Endometrial microvascular endothelial cells (primary cell): Measurements from ENCODE around the gene MPND. TPM values are rescaled to one million over a fixed set of nuclear protein-coding genes. Genes with fewer than 3 reads are reported as not detected.
"Not testable (repeated sequence)": the region's sequence is repeated elsewhere in the genome, so short reads cannot be mapped to it uniquely, and the experiment has no call there.

Source experiments
- in situ Hi-C: cut with HindIII; loops from 2 replicates; pipeline ENCODE4 v1.10.0; 2017; ENCODE audit warnings: low sequenced_read_pairs, low pct_unique_long_range_greater_than_20kb; ENCODE audit errors: inconsistent ontology term
- total RNA-seq: library from RNA; depleted of rRNA; stranded (reverse); fragments of >200 nt; gene quantifications from one replicate; pipeline ENCODE4 v1.2.3, GENCODE V29; 2015; ENCODE audit errors: inconsistent ontology term

Gene MPND
- total RNA-seq, 1 donor from 2014 or later: 3.5 TPM

DNA sequence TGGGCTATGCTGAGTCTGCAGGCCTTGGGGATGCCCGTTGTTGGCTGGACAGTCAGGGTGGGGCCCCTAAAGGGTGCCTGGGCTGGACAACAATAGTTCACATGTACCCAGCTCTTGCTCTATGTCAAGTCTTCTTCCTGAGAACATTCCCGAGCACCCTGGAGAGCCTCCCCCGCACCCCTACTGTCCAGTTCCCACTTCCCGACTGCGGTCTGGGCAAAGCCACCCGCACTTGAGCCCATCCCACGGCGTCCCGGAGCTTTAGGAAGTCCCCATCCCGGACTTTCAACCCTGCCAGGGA lies 1.1 kb upstream of the MPND start:
- in situ Hi-C loops: no loop called here

DNA sequence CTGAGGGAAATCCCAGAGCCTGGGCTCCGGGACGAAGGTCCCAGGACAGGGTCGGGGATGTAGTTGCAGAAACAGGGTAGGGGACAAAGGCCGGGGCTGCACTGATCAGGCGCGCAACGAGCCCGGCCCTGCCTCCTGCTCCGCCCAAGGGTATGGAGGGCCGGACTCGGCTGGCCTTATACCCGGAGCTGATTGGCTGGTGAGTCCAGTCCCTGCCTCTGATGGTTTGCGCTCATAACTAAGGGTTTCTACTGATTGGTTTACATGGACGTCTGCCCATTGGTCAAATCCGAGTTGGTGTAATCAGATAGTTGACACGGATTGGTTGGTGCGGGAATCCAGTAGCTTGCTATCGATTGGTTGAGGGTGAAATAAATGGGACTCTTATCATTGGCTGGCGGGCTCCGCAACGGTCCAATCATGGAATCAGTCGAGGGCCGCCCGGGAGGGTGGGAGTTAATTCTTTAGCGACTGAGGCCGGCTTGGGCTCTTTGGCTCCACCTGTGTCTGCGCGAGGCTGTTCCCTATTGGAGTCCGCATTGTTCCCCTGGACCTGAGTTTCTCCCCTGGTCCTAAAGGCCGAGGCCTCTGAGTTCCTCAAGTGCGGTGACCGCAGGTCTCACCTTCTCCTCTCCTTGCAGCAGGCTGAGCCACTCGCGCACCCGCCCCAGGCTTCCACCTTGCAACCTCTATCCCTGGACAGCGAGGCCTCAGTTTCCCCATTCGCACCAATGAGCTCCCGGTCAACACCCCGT lies 570 bp upstream of the MPND start:
- in situ Hi-C loops: no loop called here

DNA sequence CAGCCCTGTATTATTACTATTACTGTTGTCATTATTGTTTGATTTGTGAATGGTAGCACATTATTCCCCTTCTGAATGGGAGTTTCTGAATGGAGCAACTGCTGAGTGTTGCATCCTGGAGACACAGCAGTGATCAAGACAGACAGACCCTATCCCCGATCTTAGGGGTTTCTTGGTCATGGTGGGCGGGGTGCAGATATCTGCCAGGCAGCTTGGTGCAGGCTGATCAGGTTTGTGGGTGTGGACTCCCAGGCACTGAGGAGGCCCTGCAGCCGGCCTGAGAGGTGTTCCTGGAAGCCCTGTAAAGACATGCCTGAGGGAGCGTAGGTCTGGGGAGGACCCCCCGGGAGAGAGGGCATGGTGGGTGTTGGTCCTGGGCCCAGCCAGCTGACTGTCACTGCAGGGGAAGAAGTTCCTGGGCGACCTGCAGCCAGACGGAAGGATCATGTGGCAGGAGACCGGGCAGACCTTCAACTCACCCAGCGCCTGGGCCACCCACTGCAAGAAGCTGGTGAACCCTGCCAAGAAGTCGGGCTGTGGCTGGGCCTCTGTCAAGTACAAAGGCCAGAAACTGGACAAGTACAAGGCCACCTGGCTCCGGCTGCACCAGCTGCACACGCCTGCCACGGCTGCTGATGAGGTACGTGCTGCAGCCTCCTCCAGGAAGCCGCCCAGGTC lies 2.1 kb downstream of the MPND start:
- in situ Hi-C loops: no loop called here

DNA sequence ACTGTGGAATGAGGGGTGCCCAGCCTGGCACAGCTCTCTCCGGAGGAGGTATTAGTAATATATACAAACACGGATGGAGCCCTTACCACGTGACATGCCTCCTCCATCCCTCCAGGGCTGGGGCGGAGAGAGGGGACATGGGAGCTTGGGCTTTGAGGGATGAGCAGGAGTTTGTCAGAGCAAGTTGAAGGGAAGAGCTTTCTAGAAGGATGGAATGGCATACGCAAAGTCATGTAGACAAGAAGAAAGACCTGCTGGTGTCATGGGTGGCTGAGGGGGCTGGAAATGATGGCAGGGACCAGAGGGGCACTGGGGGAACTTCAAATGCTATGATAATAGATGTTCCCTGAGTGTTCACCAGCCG lies 2.6 kb downstream of the MPND start:
- in situ Hi-C loops: no loop called here

DNA sequence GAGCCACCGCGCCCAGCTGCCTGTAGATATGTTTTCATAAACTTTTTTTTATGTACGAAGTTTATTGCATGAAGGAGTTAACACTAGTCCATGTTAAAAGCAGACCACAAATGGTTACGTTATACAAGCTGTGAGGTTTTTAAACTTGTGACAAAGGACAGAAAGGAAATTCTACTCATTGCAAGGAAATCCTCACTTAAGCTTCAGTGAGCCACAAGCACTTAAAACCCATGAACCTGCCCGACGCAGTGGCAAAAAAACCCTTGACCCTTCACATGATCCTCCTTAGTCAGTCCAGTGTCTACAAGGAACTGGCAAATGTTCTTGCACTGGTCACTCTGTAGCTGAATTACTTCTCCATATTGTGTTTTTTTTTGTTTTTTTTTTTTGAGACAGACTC lies 4.2 kb downstream of the MPND start:
- in situ Hi-C loops: no loop called here

DNA sequence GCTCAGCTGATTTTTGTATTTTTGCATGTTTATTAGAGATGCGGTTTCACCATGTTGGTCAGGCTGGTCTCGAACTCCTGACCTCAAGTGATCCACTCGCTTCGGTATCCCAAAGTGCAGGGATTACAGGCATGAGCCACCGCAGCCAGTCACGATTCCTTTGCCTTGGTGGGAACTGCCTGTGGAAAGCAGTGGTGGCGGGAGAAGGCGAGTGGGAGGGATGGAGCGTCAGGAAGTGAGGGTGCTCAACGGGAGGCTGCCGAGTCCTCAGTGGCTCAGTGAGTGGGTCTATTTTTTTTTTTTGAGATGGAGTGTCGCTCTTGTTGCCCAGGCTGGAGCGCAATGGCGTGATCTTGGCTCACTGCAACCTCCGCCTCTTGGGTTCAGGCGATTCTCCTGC lies 5.9 kb downstream of the MPND start:
- in situ Hi-C loops: not testable (repeated sequence)

DNA sequence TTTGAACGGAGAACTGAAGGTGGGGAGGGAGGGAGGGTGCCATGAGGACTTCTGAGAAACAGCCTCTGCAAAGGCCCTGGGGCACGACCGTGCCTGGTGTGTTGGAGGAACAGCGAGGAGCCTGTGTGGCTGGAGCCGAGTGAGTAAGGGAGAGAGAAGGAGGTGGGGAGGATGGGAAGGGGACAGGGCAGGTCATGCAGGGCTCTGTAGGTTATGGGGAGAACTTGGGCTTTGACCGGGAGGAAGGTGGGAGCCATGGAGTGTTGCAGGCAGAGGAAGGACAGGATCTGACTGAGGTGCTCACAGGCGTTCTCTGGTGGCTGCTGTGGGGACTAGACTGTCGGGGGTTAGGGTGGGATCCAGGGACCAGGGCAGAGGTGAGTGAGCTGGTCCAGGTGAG lies 6.7 kb downstream of the MPND start:
- in situ Hi-C loops: no loop called here

DNA sequence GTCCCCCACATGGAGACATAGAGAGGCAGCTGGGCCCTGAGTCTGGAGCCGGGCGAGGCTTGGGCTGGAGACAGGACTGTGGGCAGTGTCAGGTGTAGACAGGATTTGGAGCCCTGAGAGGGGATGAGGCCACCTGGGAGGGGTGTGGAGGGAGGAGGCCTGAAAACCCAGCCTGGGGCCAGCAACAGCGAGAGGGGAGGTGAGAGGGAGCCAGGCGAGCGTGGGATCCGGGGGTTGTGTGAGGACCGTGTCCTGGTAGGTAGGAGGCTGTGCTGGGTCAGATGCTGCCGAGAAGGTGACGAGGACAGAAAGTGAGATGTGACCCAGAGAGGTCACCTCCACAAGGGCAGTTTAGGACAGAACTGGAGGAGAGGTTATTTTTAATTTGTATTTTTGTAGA lies 7.4 kb downstream of the MPND start:
- in situ Hi-C loops: no loop called here

DNA sequence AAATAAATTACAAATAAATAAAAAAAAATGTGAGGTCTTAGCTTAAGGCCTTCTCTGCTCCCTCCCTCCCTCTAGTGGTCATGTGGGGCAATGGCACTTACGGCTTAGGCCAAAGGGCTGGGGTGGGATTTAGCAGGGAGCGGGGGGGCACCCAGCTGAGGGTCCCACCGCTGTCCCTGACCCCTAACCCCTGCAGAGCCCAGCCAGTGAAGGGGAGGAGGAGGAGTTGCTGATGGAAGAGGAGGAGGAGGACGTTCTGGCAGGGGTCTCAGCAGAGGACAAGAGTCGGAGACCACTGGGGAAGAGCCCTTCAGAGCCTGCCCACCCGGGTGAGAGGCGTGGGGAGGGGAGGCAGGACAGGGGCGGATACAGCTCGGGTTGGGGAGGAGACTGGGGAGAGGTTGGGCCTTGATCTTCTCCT lies 9.3 kb downstream of the MPND start:
- in situ Hi-C loops: no loop called here

DNA sequence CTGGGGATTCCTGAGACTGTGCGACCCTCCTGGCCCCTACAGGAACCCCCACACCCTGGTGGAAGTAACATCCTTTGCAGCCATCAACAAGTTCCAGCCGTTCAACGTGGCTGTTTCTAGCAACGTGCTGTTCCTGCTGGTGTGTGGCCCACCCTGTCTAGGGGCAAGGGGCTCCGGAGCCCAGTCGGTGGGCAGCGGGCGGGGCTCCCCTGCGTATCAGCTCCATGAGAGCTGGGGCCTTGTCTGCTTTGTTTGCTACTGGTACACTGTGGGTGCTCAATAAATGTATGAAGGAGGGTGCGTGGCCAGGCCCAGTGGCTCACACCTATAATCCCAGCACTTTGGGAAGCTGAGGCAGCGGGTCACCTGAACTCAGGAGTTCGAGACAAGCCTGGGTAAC lies 10.9 kb downstream of the MPND start:
- in situ Hi-C loops: no loop called here

DNA sequence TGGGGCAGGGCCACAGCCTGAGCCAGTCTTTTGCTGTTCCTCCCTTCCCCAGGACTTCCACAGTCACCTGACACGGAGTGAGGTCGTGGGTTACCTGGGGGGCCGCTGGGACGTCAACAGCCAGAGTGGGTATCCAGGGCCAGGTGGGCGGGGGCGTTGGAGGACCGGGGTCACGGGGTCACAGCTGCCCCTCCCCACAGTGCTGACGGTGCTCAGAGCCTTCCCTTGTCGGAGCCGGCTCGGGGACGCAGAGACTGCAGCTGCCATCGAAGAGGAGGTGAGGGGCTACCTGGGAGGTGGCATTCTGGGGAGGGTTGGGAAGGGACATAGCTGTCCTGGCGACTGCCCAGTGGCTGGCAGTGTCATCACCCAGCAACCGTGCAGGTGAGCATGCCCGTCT lies 11.5 kb downstream of the MPND start:
- in situ Hi-C loops: no loop called here

DNA sequence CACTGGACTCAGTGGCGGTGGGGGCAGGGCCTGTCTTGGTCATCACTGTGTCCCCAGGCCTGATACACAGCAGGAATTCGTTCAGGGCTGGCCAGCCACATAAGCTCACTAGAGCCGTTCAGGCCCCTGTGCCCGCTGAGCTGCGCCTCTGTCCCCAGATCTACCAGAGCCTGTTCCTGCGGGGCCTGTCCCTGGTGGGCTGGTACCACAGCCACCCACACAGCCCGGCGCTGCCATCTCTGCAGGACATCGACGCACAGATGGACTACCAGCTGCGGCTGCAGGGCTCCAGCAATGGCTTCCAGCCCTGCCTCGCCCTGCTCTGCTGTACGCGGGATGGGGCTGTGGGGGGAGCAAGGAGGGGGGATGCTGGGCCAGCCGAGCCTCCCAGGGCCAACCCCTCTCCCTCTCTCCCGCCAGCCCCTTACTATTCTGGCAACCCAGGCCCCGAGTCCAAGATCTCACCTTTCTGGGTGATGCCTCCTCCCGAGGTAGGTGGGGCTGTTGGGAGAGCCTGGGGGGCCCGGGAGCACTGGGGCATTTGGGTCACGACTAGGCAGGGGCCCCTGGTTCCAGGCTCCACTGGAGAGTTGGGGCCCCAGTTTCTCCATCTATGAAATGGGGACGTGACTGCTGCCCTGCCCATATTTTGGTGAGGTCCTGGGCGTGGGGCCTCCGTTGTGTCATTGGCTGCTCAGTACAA lies 13.9 kb downstream of the MPND start:
- in situ Hi-C loops: no loop called here

DNA sequence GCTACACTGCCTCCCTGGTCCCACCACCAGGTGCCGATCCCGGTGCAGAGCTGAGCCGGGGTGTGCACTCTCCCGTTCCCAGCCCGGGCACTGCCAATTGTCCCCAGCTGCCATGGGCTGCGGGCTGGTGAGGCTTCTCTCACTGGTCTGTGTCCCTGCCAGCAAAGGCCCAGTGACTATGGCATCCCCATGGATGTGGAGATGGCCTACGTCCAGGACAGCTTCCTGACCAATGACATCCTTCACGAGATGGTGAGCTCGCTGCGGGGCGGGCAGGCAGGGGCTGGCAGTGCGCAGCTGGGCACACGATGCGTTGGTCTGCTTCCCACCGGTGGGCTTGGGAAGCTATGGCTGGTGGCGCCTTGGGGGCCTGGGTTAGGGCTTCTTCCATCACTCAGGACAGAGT lies 14.6 kb downstream of the MPND start:
- in situ Hi-C loops: no loop called here

DNA sequence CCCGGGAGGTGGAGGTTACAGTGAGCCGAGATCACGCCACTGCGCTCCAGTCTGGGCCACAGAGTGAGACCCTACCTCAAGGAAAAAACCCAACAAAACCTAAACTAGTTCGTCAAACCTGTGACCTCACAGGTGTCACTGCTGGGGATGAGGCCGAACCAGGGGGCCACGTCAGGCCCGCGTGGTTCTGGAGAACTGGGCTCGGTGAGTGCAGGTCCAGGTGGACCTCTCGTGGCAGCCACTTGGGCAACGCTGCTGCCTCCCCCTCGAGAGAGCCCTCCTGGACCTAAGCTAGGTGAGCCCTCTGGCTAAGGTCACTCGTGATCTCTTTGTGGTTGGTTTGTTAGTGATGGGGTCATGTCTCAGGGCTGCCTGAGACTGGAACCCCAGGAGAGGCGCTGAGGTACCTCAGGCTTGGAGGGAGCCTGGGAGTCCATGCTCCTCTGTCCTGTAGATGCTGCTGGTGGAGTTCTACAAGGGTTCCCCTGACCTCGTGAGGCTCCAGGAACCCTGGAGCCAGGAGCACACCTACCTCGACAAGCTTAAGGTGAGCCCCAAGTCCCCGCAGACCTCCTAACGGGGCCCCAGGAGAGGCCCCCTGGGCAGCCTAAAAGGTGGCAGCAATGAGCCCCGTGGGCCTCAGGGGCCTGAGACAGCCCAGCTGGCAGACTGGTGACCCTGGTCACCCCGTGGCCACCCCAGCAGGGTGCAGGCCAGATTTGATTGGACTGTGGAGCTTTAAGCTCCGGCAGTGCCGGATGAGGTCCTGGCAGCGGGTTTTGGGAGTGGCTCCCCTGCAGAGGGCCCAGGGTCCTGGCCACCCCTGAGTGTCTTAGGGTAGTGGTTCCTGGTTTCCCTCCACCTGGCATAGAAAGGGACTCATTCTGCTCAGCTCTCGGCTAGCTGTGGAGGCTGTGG lies 15.6 kb downstream of the MPND start:
- in situ Hi-C loops: no loop called here

DNA sequence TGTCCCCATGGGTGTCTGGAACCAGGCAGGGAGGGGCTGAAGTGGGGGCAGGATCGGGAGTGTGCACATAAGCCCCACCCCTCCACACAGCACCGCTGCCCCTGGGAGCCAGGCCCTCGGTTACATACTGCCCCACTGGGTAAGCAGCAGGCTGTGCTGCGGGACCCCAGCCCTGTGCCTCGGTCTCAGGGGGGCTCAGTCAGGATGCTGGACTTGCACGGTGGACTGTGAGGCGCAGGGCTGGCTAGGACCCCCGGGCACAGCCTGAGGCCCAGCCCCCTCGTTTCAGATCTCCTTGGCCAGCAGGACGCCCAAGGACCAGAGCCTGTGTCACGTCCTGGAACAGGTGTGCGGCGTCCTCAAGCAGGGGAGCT lies 16.3 kb downstream of the MPND start:
- in situ Hi-C loops: no loop called here

DNA sequence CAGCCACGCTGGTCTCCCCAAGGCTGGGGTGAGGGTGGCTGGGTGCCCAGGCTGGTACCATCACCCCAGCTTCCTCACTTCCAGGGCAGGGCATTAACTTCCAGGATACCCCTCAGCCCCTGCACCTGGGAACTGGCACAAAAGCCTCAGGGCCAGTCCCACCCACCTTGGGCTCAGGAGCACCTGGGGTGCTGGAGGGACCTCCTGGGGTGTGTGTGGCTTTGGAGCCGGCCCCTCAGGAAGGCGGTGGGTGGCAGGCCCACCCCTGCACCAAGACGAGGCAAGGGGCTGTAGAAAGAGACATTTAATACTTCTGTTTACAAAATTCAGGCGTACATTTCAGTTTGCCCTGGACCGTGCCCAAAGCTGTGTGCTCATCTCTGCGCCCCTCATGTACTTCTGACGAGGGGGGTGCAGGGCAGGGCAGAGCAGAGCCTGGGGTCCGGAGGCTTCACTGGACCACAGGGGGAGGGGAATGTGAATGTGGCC lies 16.8 kb downstream of the MPND start:
- in situ Hi-C loops: no loop called here

DNA sequence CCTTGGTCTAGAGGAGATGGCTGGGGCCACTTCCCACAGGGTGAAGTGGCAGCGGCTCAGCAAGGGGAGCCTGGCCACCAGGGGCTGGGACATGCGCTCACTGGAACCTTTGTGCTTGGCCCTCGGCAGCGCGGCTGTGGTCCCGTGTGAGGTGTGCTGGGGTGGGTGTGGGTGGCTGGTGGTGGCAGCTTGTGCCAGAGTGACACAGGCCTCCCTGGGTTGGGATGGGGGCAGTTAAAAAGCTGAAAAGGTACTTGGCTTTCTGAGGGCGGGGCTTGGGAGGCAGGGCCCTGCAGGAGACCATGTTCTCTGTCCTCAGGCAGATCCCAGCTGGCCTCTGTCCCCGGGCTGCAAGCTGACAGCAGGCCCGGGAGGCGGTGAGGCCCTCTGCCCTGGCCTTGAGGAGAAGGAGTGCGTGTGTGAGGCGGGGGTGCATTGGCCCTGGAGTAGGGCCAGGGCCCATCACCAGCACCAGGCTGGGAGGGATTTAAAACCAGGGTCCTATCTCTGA lies 17.3 kb downstream of the MPND start:
- in situ Hi-C loops: no loop called here

DNA sequence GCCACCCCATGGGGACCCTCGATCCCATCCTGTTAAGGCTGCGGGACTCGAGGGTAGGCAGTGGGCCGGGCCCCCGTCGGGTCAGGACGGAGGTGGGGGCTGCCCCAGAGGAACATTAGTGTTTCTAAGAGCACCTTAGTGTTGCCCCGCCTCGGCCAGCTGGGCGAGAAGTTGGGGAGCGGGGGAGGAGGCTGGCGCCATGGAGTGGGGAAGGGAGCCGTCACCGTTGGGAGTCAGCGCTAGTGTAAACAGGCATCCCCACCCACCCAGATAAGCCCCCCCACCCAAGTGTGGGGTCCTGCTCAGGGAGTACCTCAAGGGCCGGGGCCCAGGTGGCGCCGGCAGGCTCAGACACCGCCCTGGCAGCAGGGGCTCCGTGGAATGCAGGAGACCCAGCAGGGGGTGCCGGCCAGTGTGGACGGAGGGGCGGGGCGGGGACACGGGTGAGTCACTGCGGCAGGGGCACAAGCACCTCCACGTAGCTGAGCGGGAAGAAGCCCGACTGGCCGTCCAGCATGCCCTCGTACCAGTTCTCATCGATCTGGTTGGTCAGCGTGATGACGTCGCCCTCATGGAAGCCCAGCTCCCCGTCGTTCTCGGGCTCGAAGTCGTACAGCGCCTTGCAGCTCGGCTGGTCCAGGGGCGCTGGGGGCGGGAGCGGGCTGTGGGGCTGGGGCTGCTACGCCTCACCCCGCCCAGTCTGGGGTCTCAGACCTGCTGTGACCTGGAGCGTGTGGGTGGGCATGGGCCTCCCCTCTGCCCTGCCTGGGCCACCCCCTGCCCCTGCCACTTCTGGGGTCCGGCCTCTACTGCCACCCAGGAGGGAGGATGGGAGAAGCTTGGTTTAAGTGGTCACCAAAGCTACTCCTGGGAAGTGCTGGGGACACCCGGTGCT lies 18.0 kb downstream of the MPND start:
- in situ Hi-C loops: no loop called here
